ENCODE results near the gene LRRC10B.

The LRRC10B gene

DNA sequence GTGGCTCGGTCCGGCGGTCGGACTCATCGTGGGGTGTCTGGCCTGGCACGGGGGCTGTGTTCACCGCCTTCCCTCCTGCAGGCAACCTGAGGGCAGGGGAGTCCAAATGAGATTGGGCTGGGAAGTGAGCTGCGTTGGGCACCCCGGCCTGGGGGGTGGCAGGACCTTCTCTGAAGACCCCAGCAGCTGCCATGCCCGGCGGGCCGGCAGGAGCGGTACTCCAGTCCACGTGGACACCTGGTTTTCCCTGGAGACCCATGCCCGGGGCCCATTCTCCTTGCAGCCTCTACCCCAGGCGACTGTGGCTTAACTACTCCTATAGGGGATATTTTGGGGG is 24.5 kb downstream of the LRRC10B start:
- DNase-seq = no peak

DNA sequence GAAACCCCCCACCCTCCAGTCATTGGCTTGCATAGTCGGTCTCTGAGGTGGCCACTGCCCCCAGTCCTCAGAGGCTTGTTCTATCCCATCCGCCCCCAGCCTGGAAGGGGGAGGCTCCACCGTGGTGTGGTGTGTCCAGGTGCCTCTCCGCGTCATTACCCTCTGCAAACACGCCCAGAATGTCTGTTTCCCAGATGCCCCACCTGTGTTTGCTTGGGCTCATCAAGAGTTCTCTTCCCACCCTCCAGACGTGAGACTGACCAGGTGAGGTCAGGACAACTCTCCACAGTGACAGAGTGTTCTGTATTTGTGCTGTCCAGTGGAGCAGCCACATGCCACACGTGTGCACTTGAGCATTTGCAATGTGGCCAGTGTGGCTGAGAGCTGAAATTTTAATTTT is 24.9 kb downstream of the LRRC10B start:
- no peak for DNase-seq

DNA sequence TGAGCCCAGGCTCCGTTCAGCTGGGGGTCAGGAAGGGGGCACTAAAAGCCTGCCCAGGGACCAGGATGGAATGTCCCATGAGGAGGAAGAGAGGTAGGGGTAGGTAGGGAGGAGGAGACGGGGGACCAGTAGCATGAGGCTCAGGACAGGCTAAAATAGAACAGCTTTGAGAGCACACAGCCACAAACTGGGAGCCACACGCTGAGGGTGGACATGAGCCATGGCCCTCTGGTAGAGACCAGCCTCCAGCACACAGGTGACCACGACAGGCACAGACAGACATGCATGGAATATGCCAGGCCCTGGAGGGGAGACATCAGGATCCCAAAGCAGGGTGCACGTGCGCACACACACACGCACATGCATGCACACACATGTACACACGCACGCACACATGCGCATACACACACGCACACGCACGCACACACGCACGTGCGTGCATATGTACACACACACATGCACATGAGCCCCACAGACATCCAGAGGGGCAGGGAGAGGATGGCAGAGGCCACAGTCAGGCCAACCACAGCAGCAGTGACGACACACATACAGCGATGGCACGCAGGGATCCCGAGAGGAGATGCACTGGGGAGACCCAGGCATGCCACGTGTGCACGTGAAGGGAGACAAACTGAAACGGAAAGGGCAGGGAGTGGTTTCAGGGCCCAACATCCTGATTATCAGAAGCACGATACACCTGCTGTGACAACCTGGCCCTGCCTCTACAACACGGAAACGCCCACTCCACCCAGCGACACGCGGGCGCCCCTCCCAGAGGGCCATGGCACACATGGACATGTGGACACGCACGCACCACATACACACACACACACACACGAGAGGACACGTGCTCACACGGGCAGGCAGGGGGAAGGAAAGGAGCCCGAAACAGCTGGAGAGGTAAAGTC is 25.7 kb downstream of the LRRC10B start:
- DNase-seq = no peak

DNA sequence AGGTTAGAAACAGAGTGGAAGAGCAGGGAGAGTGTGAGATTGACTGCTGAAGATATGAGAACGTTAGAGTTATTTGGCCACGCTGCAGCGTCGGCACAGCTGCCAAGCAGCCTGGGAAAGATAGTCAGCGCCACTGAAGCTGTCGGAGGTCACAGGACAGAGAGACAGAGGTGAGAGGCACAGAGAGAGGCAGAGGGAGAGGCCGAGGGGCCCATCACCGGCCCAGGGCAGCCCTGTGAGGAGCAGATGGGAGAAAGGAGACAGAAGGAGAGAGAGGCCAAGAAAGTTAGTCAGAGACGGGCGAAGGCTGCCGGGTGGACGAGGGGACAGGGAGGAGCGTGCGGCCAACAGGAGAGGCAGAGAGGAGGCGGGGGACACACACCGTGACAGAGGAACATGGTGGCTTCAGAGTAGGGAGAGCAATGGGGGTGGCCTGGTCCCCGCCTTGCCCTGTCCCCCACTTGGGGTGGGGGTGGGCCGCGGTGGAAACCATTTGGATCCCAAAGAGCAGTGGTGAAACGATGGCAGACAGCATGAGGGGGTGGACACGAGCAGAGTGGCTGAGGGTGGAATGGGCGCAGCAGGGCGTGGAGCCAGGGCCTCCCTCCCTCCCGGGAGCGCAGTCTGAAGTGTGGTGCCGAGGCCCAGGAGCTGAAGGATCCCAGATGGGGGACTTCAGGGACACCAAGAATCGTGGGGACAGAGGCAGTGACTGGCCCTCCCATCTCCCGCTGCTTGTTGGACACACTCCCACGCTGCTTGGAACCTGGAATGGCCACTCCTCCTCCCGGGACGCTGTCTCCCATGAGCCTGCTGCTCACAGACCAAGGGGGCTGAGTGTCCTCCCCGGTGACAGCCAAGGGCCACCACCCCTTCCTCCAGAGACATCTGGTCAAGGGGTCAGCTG is 26.6 kb downstream of the LRRC10B start:
- DNase-seq = no peak

DNA sequence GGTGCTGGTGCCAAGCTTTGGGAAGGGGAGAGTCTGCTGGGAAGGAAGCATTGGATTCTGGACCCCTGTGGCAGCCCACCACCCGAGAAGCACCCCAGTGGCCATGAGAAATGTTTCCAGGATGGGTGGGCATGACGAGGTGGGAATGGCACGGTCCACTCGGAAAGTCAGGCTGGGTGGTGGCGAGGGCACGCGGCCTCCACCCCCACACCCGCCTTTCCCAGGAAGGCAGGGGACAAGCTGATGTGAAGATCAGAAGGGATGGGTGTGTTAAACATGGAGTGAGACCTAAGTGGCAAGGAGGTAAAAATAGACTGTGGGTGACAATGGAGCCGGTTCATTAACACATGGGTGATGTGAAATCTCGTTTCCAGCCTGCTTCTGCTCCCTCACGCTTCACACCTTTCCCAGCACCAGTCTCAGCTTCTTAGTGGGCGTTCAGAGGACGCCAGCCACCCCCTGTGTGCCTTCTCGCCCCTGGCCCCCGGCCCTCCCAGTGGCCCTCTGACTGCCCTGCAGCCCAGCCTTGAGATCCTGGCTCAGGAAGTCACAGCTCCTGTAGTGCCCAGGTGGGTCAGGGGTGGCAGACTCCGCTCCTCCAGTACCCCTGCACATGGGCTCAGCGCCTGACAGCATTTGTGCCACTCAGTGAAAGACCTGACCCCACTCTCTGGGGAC is 27.6 kb downstream of the LRRC10B start:
- no peak for DNase-seq

DNA sequence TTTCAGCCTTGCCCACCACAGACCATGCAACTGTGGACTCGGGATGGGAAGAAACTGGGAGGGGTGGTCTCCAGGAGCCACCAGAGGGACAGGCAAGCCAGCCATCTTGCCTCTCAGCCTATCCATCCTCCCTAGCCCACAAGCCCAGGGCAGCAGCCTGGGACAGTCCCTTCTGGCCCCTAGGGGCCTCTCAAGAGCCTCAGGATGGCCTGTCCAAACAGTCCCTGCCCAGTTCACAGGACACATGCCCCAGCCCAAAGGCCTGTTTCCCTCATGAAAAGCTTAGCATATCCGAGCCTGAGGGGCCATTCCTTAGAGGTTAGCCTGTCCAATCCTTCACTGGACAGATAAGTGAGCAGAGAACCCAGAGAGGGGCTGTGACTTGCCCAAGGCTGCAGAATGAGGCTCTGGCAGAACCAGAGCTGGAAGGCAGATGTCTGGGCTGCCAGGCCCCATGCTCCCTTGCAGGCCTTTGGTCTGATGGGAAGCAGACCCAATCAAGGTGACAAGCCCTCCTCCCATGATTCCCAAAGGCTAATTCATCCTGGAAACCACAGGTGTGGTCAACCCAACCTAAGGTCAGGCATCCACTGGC is 28.2 kb downstream of the LRRC10B start:
- DNase-seq = no peak

DNA sequence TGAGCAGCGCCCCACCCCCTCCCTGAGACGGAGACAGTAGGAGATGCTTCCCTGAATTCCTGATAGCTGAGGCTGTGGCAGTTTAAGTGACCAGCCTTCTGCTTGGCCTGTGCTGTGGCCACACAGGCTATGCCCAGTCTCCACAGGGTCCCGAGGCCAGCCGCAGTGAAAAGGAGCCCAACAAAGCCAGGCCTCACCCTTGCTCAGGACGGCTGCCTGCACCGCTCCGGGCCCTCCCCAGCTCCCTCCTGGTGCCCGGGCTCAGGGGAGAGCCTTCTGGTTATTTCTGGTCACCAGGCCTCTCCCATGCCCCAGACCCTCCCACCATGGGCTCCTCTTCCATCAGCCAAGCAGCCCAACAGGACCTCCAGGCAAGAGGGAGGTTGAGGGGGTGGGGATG is 28.8 kb downstream of the LRRC10B start:
- DNase-seq = no peak

DNA sequence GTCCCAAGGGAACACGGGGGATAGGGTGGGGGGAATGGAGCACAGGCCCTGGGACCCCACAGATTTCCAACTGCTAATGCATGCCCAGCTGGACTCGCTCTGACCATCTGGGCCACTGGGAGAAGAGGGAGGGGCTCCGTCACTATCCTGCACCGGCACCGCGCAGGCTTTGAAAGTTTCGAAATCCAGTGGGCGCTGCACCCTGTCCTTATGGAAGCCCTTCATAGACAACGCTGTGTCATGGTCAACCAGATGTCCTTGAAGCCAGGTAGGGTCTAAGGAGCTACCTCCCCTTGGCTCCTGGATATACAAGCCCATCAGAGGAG is 30.1 kb downstream of the LRRC10B start:
- DNase-seq = no peak

DNA sequence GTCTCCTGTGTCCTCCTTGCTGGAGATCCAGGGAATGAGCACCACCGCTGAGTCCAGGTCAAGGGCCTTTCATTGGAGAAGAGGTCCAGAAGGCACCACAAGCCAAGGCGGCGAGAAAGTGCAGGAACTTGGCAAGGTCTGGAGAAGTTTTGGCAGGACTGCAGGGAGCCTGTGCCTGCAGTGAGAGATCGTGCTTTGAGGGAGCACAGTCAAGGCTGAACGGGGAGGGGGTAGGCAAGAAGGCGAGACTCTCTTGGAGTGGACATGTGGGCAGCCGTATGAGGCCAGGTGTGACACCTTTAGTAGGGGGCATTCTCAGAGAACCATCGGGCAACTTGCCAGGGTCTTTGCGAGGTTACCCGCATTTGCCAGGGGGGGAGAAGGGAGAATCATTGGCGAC is 30.5 kb downstream of the LRRC10B start:
- DNase-seq = no peak

DNA sequence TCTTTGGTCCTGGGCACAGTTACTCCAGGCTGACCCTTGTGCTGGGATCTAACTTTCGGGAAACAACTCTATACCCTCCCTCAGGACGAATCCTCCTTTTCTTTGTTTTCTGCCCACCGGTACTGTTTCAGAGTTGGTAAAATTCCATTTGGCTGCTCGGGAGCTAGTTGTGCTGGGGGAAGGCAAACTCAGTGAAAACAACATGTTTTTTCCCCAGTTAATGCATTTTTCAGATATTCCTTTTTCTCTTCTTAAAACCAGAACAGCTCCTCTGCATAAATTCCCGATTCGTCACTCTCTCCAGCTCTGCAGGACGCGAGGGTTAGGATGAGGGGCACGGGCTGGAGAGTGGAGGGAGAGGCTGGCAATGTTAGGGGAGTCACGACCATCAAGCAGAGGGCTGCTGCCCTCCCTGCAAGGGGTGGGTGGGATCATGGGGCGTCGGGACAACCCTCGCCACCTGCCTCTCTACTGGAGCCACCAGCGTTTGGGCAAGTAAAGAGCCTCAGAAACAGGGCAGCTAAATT is 31.3 kb downstream of the LRRC10B start:
- DNase-seq = no peak

DNA sequence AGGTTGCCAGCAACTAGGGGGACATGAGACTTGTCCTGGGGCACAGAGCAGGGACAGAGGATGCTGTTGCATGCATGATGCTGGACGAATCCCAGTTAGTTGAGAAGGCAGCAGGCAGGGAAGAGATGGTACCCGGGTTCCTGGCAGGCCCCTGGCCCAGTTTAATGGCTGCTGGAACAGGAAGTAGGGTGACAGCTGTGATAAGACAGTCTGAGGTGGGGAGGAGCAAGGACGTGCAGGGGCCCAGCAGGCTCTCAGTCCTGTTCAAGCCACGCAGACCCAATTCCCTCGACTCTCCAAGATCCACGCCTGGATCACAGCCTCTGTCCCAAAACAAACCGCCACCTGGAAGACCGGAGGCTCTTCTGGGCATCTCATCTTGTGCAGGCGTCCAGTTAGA is 32.0 kb downstream of the LRRC10B start:
- DNase-seq = no peak

DNA sequence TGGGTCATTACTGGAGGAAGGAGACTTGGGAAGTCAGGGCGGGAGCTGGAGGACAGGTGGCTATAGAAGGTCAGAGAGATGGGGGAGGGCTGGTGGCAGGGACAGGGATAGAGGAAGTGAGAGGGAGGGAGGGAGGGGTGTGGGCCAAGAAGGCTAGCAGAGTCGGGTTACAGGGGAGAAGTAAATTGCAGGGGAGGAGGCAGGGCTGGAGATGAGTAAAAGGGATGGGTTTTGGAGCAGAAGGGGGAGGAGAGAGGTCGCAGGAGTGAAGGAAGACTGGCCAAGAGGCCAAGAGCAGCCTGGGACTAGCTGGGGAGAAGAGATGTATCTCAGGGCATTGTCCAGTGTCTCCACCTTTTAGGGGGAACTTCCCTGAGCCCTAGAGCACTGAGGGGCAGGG is 33.0 kb downstream of the LRRC10B start:
- DNase-seq = no peak

DNA sequence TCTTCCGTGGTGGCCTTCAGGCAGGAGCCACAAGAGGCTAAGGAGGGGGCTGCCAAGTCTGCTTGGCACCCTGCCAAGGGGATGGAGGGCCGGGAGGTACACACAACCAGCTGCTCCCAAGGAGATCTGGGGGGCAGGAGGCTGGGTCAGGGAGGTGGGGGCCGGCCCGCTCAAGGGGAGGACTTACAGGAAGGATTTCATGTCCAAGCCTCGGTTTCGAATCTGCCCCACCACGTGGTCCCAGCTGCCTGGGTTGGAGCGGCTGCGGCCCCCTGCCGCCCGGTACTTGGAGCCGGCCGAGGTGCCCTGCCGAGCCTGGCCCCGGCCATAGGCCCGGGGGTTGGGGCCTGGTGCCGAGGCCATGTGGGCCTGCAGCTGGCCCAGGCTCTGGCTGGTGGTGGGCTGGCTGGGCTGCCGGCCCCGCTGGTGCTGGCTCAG is 33.5 kb downstream of the LRRC10B start:
- DNase-seq = no peak

DNA sequence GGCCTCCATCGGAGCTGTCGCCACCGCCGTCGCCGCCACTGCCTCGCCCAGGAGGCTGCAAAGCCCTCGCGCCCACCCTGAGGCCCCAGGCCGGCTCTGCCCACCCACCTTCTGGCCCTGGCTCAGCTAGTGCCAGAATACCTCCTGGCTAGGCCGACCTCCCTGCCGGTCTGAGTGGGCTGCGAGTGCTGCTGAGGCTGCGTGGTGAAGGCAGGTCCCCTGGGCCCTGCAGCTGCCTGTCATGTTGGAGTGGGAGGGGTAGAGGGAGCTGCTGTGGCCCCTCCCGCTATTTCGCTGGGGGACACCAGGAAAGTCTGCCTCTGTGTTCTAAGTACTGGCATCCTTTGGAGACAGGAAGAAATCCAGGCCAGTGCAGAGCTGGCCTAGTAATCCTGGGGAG is 34.2 kb downstream of the LRRC10B start:
- no peak for DNase-seq

DNA sequence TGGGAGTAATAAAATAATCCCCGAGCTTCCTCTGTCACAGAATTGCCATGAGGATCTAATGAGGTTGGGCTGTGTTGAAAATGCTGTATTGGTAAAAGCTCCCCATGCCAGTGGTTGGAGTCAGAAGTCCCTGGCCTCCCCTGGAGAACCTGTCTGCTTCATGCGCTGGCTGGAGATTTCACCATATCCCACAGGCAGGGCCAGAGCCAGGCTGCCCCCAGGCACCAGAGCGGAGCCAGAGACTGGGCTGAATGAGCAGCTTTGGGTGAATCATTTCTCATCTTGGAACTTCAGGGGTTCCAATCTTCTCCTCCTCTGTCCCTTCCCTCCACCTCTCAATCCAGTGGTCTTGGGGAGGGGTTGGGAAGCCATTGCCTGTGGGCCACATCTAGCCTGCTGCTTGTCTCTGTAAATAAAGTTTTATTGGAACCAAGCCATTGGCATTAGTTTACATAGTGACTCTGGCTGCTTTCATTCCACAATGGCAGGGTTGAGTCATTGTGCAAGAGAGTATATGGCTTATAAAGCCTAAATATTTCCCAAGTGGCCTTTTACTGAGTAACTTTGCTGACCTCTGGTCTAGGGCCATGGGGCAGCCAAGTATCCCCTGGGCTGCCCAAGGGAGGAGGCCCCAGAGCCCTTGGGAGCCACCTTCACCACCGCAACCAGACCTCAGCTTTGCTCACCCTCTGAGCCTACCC is 35.2 kb downstream of the LRRC10B start:
- no peak for DNase-seq

DNA sequence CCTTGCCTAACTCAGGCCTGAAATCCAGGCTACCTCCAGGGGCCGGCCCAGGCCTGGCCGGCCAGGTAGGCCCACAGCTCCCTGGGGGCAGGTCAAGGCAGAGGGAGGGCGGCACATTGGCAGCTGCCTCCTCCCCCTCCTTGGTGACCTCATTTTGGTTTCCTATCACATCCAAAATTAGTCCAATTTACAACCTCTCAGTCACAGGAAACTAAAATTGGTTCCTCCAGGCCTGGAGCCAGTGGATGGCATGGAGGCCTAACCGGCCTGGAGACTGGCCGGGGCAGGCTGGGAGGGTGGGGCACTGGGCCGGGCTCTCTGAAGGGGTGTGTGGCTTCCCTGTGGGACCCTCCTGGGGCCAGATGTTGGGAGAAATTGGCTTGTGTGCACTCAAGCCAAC is 35.9 kb downstream of the LRRC10B start:
- DNase-seq = no peak

DNA sequence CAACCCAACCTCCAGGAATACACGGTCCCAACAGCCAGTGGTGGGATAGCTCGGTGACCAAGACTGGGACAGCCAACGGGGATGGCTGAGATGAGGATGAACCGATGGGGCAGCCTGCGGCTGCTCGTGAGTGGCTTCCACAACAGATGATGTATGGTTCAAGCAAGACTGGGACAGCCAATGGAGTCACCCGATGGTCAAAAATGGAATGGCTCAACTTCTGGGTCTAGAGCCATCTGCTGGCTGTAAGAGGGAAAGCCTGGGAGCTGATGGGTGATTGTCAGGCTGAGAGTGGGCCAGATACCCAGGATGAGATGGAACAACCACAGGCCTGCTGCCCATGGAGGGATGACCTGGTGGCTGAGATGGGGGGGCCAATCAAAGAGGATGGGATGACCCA is 36.8 kb downstream of the LRRC10B start:
- DNase-seq = no peak

DNA sequence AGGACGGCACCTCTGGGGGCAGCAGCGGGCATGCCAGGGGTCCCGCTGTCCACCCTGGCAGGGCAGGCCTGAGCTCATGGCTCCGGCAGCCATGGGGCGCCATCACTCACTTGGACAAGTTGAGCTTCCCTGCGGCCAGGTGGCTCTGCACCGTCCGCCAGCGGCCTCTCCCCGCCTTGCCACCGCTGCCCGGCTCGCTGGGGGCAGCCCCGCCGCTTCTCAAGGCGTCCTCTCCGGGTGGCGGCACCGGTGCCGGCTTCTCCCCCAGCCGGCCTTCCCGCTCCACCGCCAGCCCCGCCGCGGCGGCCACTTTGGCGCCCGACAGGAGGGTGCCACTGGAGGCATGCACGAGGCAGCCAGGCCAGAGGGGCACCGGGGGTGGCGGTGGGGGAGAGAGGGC is 37.4 kb downstream of the LRRC10B start:
- DNase-seq = no peak

DNA sequence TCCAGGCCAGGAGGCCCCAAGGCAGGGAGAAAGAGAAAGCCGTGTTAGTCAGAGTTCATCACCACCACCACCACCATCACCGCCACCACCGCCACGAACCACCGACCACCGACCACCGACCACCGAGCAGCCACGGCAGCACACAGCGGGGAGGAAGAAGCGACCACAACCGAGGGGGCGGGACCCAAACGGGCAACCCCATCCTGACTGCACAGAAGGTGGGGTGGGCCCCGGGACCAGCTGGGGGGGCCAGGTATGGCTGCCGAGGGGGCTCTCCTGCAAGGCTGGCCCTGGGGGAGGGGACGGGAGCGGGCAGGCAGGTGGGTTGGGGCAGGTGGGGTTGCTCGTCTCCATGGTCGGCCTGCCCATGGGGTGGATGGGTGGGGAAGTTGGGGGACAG is 38.1 kb downstream of the LRRC10B start:
- no peak for DNase-seq

DNA sequence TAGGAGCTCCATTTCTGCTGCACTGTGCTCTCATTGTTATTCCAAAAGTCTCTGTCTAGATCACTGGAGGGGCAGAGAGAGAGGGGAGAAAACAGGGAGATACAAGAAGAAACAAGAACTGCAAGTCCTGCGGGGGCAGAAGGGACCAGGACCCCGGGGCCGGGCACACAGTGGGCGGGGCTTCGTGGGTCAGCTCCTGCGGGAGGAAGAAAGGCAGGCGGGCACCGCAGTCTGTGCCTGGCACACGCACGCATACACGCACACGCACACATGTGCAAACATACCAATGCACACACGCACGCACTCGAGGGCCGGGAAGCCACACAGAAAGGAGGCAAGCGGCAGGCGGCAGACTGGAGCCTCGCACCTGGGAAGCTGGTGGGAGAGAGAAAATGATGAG is 38.7 kb downstream of the LRRC10B start:
- DNase-seq = no peak

DNA sequence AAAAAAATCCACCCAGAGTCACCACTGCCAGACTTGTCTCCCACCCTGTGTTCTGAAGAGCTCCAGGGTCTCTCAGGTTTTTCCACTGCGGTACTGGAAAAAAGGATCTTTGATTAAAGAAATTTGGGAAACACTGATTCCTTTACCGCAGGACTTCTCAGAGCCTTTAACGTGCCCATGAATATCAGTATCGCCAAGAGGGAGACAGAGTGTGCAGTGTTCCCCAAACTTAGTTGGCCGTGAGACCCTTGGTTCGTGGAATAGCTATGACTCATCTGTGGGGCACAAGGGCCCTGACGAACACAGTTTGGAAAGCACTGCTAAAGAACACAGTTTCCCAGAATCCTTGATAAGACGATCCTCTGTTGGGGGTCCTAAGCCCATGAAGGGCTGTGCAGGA is 40.6 kb downstream of the LRRC10B start:
- no peak for DNase-seq
